Measurements from ENCODE around the gene SMYD3. TPM values are rescaled to one million over a fixed set of nuclear protein-coding genes. Genes with fewer than 3 reads are reported as not detected.

SMYD3 gene
- total RNA-seq, 1 donor from 2014 or later = 22.3 TPM

GRCh38 chr1:246107516-246108277, 399.4 kb downstream of the SMYD3 start:
- no peak for TF ChIP-seq POLR2A (IDR thresholded peaks at IDR 0.05)
- TF ChIP-seq POLR2AphosphoS5 (IDR thresholded peaks at IDR 0.05; ENCODE audit: insufficient read depth in 1 of 2, low read depth in 1 of 2) = no peak
- TF ChIP-seq, protein P1, sequence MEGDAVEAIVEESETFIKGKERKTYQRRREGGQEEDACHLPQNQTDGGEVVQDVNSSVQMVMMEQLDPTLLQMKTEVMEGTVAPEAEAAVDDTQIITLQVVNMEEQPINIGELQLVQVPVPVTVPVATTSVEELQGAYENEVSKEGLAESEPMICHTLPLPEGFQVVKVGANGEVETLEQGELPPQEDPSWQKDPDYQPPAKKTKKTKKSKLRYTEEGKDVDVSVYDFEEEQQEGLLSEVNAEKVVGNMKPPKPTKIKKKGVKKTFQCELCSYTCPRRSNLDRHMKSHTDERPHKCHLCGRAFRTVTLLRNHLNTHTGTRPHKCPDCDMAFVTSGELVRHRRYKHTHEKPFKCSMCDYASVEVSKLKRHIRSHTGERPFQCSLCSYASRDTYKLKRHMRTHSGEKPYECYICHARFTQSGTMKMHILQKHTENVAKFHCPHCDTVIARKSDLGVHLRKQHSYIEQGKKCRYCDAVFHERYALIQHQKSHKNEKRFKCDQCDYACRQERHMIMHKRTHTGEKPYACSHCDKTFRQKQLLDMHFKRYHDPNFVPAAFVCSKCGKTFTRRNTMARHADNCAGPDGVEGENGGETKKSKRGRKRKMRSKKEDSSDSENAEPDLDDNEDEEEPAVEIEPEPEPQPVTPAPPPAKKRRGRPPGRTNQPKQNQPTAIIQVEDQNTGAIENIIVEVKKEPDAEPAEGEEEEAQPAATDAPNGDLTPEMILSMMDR (IDR thresholded peaks at IDR 0.05) = no peak
- no peaks in the 10 kb centered on the region for H3K27me3 ChIP-seq
- H3K27ac ChIP-seq = no peak overlapping the region
- intact Hi-C loops (cut with DNase I) = no loop called here
- H3K4me3 ChIP-seq = no peak overlapping the region
- H3K4me1 ChIP-seq = no peaks in the 10 kb centered on the region
- H3K9me3 ChIP-seq = no peaks in the 10 kb centered on the region
- H3K36me3 ChIP-seq = no peaks in the 10 kb centered on the region
- DNase-seq (ENCODE audit: extremely low spot score in 2 of 2) = no peak

DNA sequence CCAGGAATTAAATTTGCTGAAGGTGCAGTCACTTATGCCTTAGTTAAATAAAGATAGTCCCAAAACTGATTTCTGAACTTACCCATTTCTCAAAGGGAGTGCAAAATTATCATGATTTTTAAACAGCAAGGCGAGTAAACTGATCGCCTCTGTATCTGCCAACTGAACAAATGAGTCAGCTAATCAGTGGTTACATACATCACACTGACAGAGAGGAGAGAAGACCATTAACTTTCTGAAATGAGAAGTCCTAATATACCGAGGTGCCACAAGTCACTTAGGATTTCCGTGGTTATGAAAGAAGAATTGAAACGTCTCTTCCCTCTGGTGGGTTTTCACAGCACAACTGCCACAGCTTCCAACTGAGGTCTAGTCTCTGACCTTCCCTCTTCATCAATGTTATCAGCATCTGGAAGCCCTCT, 400.7 kb downstream of the SMYD3 start:
- Histone ChIP-seq H3K9me3 (no peaks in the 10 kb centered on the region), H3K36me3 (no peaks in the 10 kb centered on the region), H3K4me3 (no peak overlapping the region), H3K4me1 (no peaks in the 10 kb centered on the region), H3K27ac (no peak overlapping the region), H3K27me3 (no peaks in the 10 kb centered on the region)
- TF ChIP-seq, protein P1 (IDR thresholded peaks at IDR 0.05) = no peak
- TF ChIP-seq POLR2AphosphoS5 (IDR thresholded peaks at IDR 0.05; ENCODE audit: insufficient read depth in 1 of 2, low read depth in 1 of 2) = no peak
- no peak for DNase-seq (ENCODE audit: extremely low spot score in 2 of 2)
- intact Hi-C loops (cut with DNase I) = no loop called here

DNA sequence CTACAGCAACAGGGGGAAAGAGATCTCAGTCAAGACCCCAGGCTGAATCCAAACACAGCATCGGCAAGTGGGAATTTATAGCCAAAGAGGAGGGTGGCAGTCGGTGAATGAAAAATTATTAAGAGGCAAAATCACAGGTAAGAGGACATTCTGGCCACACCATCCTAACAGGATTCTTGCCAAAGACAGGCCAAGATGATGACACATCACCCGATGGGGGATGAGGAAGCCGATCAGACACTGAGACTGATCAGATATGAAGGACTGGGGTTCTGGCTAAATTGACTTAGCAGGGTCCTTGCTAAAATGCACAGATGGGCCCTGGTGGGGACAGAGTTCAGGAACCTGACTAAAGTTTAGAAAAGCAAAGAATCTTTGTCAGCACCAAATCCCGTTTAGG, 402.2 kb downstream of the SMYD3 start:
- no peaks in the 10 kb centered on the region for H3K9me3 ChIP-seq
- no peak overlapping the region for H3K27ac ChIP-seq
- intact Hi-C loops (cut with DNase I) = no loop called here
- no peaks in the 10 kb centered on the region for H3K27me3 ChIP-seq
- H3K4me1 ChIP-seq = no peaks in the 10 kb centered on the region
- H3K4me3 ChIP-seq = no peak overlapping the region
- TF ChIP-seq POLR2A (IDR thresholded peaks at IDR 0.05) (no peak), POLR2AphosphoS5 (IDR thresholded peaks at IDR 0.05; ENCODE audit: insufficient read depth in 1 of 2, low read depth in 1 of 2) (no peak)
- TF ChIP-seq, protein P1 (IDR thresholded peaks at IDR 0.05) = no peak
- H3K36me3 ChIP-seq = no peaks in the 10 kb centered on the region
- no peak for DNase-seq (ENCODE audit: extremely low spot score in 2 of 2)

DNA sequence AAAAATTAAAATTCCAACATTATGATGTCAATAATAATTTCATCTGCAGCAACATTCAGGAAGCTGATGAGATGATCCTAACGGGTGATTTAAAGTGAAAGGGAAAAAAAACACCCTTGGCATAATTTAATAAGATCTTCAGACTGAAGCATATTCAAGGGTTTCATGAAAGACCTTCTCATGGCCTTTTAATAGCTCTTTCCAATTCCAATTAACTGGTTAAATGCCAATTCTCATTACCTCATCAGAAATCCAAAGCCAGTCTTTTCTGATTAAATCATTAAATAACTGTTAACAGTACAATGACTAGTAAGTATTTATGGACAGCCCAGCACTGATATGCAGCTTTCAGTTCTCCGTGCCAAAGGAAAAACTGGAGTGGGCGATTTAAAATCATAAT, 407.5 kb downstream of the SMYD3 start:
- no peak for TF ChIP-seq POLR2AphosphoS5 (IDR thresholded peaks at IDR 0.05; ENCODE audit: insufficient read depth in 1 of 2, low read depth in 1 of 2)
- no peak for TF ChIP-seq POLR2A (IDR thresholded peaks at IDR 0.05)
- TF ChIP-seq, protein P1 (IDR thresholded peaks at IDR 0.05) = no peak
- Histone ChIP-seq H3K4me1 (no peaks in the 10 kb centered on the region), H3K27me3 (no peaks in the 10 kb centered on the region), H3K36me3 (no peaks in the 10 kb centered on the region), H3K4me3 (no peak overlapping the region), H3K27ac (no peak overlapping the region), H3K9me3 (no peaks in the 10 kb centered on the region)
- no peak for DNase-seq (ENCODE audit: extremely low spot score in 2 of 2)
- intact Hi-C loops (cut with DNase I) = no loop called here

DNA sequence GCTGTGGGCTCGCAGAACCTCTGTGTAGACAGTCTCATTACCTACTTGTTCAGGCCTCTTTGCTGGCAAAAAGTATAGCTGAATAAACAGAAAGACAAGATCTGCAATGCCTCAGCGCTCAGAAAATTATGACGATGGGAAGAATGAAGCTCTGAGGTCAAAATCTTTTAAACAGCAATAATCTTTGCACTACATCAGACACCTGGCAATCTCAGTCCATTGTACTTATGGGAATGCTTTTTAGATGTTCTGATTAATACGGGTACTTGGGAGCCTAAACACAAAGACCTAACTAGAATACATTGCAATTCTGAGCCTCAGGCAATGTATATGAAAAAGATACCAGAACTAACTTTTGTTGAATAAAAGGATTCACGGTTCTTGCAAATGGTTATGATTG, 410.7 kb downstream of the SMYD3 start:
- Histone ChIP-seq H3K27me3 (no peaks in the 10 kb centered on the region), H3K4me1 (no peaks in the 10 kb centered on the region), H3K27ac (no peak overlapping the region), H3K9me3 (no peaks in the 10 kb centered on the region), H3K36me3 (no peaks in the 10 kb centered on the region), H3K4me3 (no peak overlapping the region)
- intact Hi-C loops (cut with DNase I) = no loop called here
- no peak for DNase-seq (ENCODE audit: extremely low spot score in 2 of 2)
- no peak for TF ChIP-seq POLR2A (IDR thresholded peaks at IDR 0.05)
- TF ChIP-seq, protein P1 (IDR thresholded peaks at IDR 0.05) = no peak
- TF ChIP-seq POLR2AphosphoS5 (IDR thresholded peaks at IDR 0.05; ENCODE audit: insufficient read depth in 1 of 2, low read depth in 1 of 2) = no peak
